GM23248 (cell line): ENCODE measurements around the gene ZNF638. TPM values are rescaled to one million over a fixed set of nuclear protein-coding genes. Genes with fewer than 3 reads are reported as not detected.
A peak's percentile ranks its signal among the peaks of the same experiment; 100 is the strongest.

Experiments used
- DNase-seq: peaks from one replicate; pipeline ENCODE4 v3.0.0-alpha.2; 2015
- H2AFZ ChIP-seq: fragments of 200-600 bp; sonication (generic); 2 replicates; pipeline ENCODE4 v1.6.1; 2016; ENCODE audit warnings: antibody characterized with exemption
- H3F3A ChIP-seq: fragments of 200-600 bp; sonication (generic); 2 replicates; pipeline ENCODE4 v1.6.1; 2016; ENCODE audit warnings: mild to moderate bottlenecking, antibody characterized with exemption, mixed run types; ENCODE audit not compliant: insufficient read depth
- H3K27ac ChIP-seq: fragments of 200-600 bp; sonication (generic); 2 replicates; pipeline ENCODE4 v1.5.1; 2016; ENCODE audit warnings: mild to moderate bottlenecking
- H3K27me3 ChIP-seq: fragments of 200-600 bp; sonication (generic); replicated peaks from 2 replicates; pipeline ENCODE4 v1.6.1; 2016; ENCODE audit warnings: mild to moderate bottlenecking; ENCODE audit not compliant: insufficient read depth
- H3K36me3 ChIP-seq: fragments of 200-600 bp; sonication (generic); 2 replicates; pipeline ENCODE4 v1.6.1; 2016; ENCODE audit warnings: low read depth, mild to moderate bottlenecking
- H3K4me1 ChIP-seq: fragments of 200-600 bp; sonication (generic); 2 replicates; pipeline ENCODE4 v1.6.1; 2016; ENCODE audit warnings: mild to moderate bottlenecking; ENCODE audit not compliant: insufficient read depth
- H3K4me2 ChIP-seq: fragments of 200-600 bp; sonication (generic); one replicate; pipeline ENCODE4 v1.6.1; 2016; ENCODE audit warnings: mild to moderate bottlenecking; ENCODE audit not compliant: unreplicated experiment
- H3K4me3 ChIP-seq: fragments of 200-600 bp; sonication (generic); 2 replicates; pipeline ENCODE4 v1.5.1; 2016; ENCODE audit warnings: mild to moderate bottlenecking
- H3K79me2 ChIP-seq: fragments of 200-600 bp; sonication (generic); 2 replicates; pipeline ENCODE4 v1.6.1; 2016; ENCODE audit warnings: mild to moderate bottlenecking; ENCODE audit not compliant: insufficient read depth
- H3K9ac ChIP-seq: fragments of 200-600 bp; sonication (generic); 2 replicates; pipeline ENCODE4 v1.6.1; 2016; ENCODE audit warnings: mild to moderate bottlenecking
- H3K9me2 ChIP-seq: fragments of 200-600 bp; sonication (generic); 2 replicates; pipeline ENCODE4 v1.6.1; 2016; ENCODE audit warnings: mixed run types, mild to moderate bottlenecking, moderate library complexity; ENCODE audit not compliant: insufficient read depth
- H3K9me3 ChIP-seq: fragments of 200-600 bp; sonication (generic); one replicate; pipeline ENCODE4 v1.6.1; 2017; ENCODE audit warnings: low read depth
- H4K20me1 ChIP-seq: fragments of 200-600 bp; sonication (generic); 2 replicates; pipeline ENCODE4 v1.6.0; 2016; ENCODE audit not compliant: insufficient read depth
- EZH2 ChIP-seq: fragments of 200-600 bp; sonication (generic); IDR thresholded peaks from 2 replicates; pipeline ENCODE4 v1.6.1; 2018; ENCODE audit warnings: antibody characterized with exemption, mild to moderate bottlenecking; ENCODE audit not compliant: insufficient read depth, poor library complexity, severe bottlenecking
- EZH2phosphoT487 ChIP-seq: fragments of 200-600 bp; sonication (generic); IDR thresholded peaks from 2 replicates; pipeline ENCODE4 v1.6.1; 2018; ENCODE audit warnings: antibody characterized with exemption, moderate library complexity, mild to moderate bottlenecking, low read depth; ENCODE audit not compliant: insufficient read depth
- WGBS, 2 experiments: methylation state at CpG; one replicate each; pipeline ENCODE4 v1.1.6; 2015 to 2017; ENCODE audit warnings: low lambda C conversion rate in 2 of 2, low coverage in 1 of 2; ENCODE audit errors: missing lambda C conversion rate in 2 of 2; 5-methylcytosine and 5-hydroxymethylcytosine counted together
- in situ Hi-C: fragments of 300-500 bp; cut with MboI; formaldehyde crosslinking; loops from 2 replicates; pipeline ENCODE4 v1.15.0; 2020
- polyA plus RNA-seq: library from polyadenylated mRNA; unstranded; fragments of >200 nt; fragmentation: Nextera tagmentation; extraction: Ambion mirVana; gene quantifications from 2 replicates; pipeline ENCODE4 v1.2.1, GENCODE V29; 2016
- total RNA-seq: library from RNA; depleted of rRNA; stranded (reverse); fragments of >200 nt; shearing (Covaris generic); gene quantifications from 2 replicates; pipeline ENCODE4 v1.2.3, GENCODE V29; 2014

Gene ZNF638
- total and polyA plus RNA-seq, 2 experiments from 2014 or later: 44.0 to 83.0 TPM

DNA sequence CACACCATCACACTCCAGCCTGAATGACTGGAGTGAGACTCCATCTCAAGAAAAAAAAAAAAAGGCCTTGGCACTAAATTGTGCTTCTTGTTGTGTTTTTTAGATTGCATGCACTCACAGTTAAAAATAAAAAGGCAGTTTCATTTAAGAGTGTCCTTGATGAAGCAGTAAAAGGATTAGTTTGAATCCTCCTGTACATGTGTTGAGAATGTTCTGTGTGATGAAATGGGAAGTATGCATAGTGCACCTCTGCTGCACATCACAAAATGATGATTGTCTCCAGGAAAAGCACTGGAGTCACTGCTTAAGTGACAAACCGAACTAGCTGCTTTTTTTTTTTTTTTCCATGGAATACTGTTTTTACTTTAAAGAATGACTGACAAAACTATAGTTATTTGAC lies 144.9 kb downstream of the ZNF638 start:
- H2AFZ ChIP-seq: no peak overlapping the region
- no peak for DNase-seq
- H3K4me2 ChIP-seq: no peak overlapping the region
- no peak overlapping the region for H3K4me3 ChIP-seq
- H3K27ac ChIP-seq: no peak overlapping the region
- in situ Hi-C loops: no loop called here
- WGBS, 2 experiments: 10 to 11% methylated on average over 1 of the region's 1 CpG
- H3K79me2 ChIP-seq: no peaks in the 10 kb centered on the region
- H3K36me3 ChIP-seq: no peaks in the 10 kb centered on the region
- H3F3A ChIP-seq: no peaks in the 10 kb centered on the region
- H3K9me3 ChIP-seq: no peaks in the 10 kb centered on the region
- TF ChIP-seq EZH2phosphoT487: no peak
- no peak for TF ChIP-seq EZH2
- H4K20me1 ChIP-seq: no peaks in the 10 kb centered on the region
- peaks cover 3% of the 10 kb centered on the region; the same call in 1 of the 2 replicates for H3K4me1 ChIP-seq
- no peaks in the 10 kb centered on the region; the same call in 1 of the 2 replicates for H3K27me3 ChIP-seq
- no peak overlapping the region for H3K9ac ChIP-seq
- H3K9me2 ChIP-seq: no peaks in the 10 kb centered on the region

DNA sequence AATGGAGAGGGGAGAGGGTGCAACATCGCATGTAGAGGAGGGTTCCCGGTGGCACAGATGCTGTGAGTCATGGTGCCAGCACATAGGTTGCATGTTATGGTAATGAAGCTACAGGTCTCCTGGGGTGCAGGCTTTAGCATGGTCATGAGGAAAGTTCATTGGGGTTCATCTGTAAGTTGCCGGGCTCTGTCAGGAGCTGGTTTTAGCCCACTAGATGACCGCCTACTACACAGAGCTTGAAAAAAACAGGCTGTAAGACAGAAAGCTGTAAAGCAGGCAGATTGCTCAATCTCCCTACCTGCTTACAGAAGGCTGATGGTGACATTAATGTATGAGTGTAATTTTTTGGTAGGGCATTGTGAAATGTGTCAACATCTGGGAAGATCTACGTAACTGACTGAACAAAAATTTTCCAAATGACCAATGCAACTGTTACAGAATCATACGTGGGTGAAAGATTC lies 145.7 kb downstream of the ZNF638 start:
- H3K4me1 ChIP-seq: no peaks in the 10 kb centered on the region
- no peaks in the 10 kb centered on the region; the same call in 1 of the 2 replicates for H3K27me3 ChIP-seq
- no peaks in the 10 kb centered on the region for H3K9me2 ChIP-seq
- H3K79me2 ChIP-seq: no peaks in the 10 kb centered on the region
- H3K27ac ChIP-seq: no peak overlapping the region
- no peaks in the 10 kb centered on the region for H3F3A ChIP-seq
- no peaks in the 10 kb centered on the region for H4K20me1 ChIP-seq
- DNase-seq: peak; percentile 37
- H3K9me3 ChIP-seq: no peaks in the 10 kb centered on the region
- 60 to 64% methylated on average over 6 of the region's 6 CpGs for WGBS, 2 experiments
- no peak overlapping the region for H3K4me2 ChIP-seq
- H3K4me3 ChIP-seq: no peak overlapping the region
- no peaks in the 10 kb centered on the region for H3K36me3 ChIP-seq
- H2AFZ ChIP-seq: no peak overlapping the region
- H3K9ac ChIP-seq: no peak overlapping the region
- in situ Hi-C loops: no loop called here
- TF ChIP-seq EZH2phosphoT487 (no peak), EZH2 (no peak)

DNA sequence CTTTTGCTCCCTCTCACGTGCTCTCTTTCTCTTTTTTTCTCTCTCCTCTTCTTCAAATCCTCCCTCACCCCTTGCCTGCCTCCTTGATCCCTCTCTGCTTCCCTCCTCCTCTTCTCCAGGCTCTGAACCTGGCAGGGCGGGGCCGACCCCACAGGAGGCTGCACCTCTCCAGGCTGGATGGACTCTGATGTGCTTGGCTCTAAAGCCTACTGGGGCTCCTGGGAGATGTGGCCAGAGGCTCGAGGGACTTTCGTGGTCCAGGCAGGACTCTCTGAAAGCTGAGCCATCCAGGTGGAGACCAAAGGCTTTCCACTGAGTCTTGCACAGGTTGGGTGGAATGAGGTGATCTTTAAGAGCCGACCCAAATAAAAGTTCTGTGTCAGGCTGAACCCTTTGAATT lies 147.2 kb downstream of the ZNF638 start:
- Histone ChIP-seq H2AFZ (no peak overlapping the region), H3K9me2 (no peaks in the 10 kb centered on the region), H3K79me2 (no peaks in the 10 kb centered on the region), H4K20me1 (no peaks in the 10 kb centered on the region), H3K4me2 (no peak overlapping the region), H3K27ac (no peak overlapping the region), H3K4me1 (no peaks in the 10 kb centered on the region), H3K4me3 (no peak overlapping the region), H3K9ac (no peak overlapping the region), H3F3A (no peaks in the 10 kb centered on the region), H3K36me3 (no peaks in the 10 kb centered on the region), H3K9me3 (no peaks in the 10 kb centered on the region), H3K27me3 (no peaks in the 10 kb centered on the region; the same call in 1 of the 2 replicates)
- TF ChIP-seq EZH2phosphoT487 (no peak), EZH2 (no peak)
- DNase-seq: no peak
- in situ Hi-C loops: no loop called here
- 41 to 49% methylated on average over 6 of the region's 6 CpGs for WGBS, 2 experiments

DNA sequence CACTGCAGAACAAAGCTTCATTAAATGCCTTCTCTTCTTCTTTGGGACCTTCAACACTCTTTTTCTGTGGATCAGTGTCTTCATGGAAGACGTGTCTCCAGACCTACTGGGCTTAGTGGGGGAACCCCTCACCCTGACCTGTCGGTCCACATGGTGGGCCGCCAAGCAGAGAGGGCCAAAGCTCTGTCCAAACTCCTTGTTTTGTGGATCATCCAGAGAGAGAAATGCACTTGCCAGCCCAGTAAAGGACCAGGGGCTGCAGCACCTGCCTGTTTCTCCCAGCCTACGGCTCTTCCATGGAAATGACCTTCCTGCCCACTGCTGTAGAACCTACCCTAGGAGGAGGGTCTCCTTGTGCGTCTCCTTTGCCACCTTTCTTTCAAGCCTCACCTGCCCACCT lies 147.7 kb downstream of the ZNF638 start:
- no peaks in the 10 kb centered on the region for H3K4me1 ChIP-seq
- no peaks in the 10 kb centered on the region for H3K9me3 ChIP-seq
- H3K27me3 ChIP-seq: no peaks in the 10 kb centered on the region; the same call in 1 of the 2 replicates
- no peaks in the 10 kb centered on the region for H4K20me1 ChIP-seq
- no peaks in the 10 kb centered on the region for H3K79me2 ChIP-seq
- H3K4me3 ChIP-seq: no peak overlapping the region
- H3K4me2 ChIP-seq: no peak overlapping the region
- no peaks in the 10 kb centered on the region for H3F3A ChIP-seq
- H3K9me2 ChIP-seq: no peaks in the 10 kb centered on the region
- no peaks in the 10 kb centered on the region for H3K36me3 ChIP-seq
- 47 to 60% methylated on average over 5 of the region's 5 CpGs for WGBS, 2 experiments
- H2AFZ ChIP-seq: no peak overlapping the region
- no peak for TF ChIP-seq EZH2phosphoT487
- TF ChIP-seq EZH2: no peak
- in situ Hi-C loops: no loop called here
- no peak overlapping the region for H3K9ac ChIP-seq
- H3K27ac ChIP-seq: no peak overlapping the region
- no peak for DNase-seq

DNA sequence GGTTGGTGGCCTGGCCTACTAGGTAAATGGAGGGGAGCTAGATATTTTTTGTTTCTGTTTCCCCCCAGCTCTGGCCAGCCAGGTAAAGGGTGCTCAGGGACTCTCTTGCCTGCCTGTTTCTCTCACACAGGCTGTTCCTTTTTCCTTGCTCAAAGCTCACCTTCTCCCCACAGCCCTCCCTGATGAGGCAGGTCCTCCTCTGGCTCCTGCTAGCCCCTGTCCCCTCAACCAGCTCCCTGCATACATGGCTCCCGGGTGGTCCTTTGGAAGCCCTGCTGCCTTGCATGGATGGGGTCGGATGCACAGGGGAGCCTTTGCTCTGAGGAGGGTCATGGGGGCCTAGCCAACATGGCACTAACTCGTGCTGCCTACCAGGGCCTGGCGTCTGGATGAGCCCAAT lies 149.5 kb downstream of the ZNF638 start:
- H3F3A ChIP-seq: no peaks in the 10 kb centered on the region
- WGBS, 2 experiments: 45 to 60% methylated on average over 4 of the region's 4 CpGs
- no peak overlapping the region for H3K9ac ChIP-seq
- peaks cover 8% of the 10 kb centered on the region for H3K27me3 ChIP-seq
- no peaks in the 10 kb centered on the region for H3K9me3 ChIP-seq
- H4K20me1 ChIP-seq: no peaks in the 10 kb centered on the region
- in situ Hi-C loops: no loop called here
- H3K4me1 ChIP-seq: no peaks in the 10 kb centered on the region
- H2AFZ ChIP-seq: no peak overlapping the region
- no peaks in the 10 kb centered on the region for H3K9me2 ChIP-seq
- H3K27ac ChIP-seq: no peak overlapping the region
- H3K79me2 ChIP-seq: no peaks in the 10 kb centered on the region
- H3K36me3 ChIP-seq: no peaks in the 10 kb centered on the region
- no peak for DNase-seq
- no peak overlapping the region for H3K4me3 ChIP-seq
- TF ChIP-seq EZH2: no peak
- no peak for TF ChIP-seq EZH2phosphoT487
- H3K4me2 ChIP-seq: no peak overlapping the region
